H1 (cell line): ENCODE data around the gene PDGFRA. TPM values are rescaled to one million over a fixed set of nuclear protein-coding genes. Genes with fewer than 3 reads are reported as not detected.

Experiments
- CREB1 ChIP-seq: IDR thresholded peaks from 2 replicates; pipeline ENCODE4 v1.6.1; 2012; ENCODE audit warnings: inconsistent platforms
- SP1 ChIP-seq: IDR thresholded peaks from 2 replicates; pipeline ENCODE4 v1.6.1; 2011; ENCODE audit warnings: low read depth, low read length
- polyA plus RNA-seq, 7 experiments: library from polyadenylated mRNA; depleted of rRNA in 3 of 7; stranded (reverse) in 5 of 7; unstranded in 2 of 7; fragments of >200 nt in 5 of 7; fragments of 200-250 nt in 2 of 7; gene quantifications; 1 replicate in 5 of 7; 2 replicates in 1 of 7; 4 replicates in 1 of 7; pipeline versions ENCODE4 v1.2.1 to v1.2.3, GENCODE V29; 2011 to 2013; ENCODE audit warnings: missing spikeins in 2 of 7, mixed read lengths in 2 of 7
- total RNA-seq: library from RNA; stranded (reverse); fragmentation: NEBNext Ultra II Directional; extraction: Animal tissue kit (Norgen Biotek cat#: 25700); gene quantifications from 2 replicates; pipeline ENCODE4 v1.2.1, GENCODE V29; 2021

PDGFRA gene
- total and polyA plus RNA-seq, 2 of the 8 experiments (the other 6 are each of a cell fraction or from before 2014, with no cell fraction given) = 1.4 to 3.4 TPM

DNA sequence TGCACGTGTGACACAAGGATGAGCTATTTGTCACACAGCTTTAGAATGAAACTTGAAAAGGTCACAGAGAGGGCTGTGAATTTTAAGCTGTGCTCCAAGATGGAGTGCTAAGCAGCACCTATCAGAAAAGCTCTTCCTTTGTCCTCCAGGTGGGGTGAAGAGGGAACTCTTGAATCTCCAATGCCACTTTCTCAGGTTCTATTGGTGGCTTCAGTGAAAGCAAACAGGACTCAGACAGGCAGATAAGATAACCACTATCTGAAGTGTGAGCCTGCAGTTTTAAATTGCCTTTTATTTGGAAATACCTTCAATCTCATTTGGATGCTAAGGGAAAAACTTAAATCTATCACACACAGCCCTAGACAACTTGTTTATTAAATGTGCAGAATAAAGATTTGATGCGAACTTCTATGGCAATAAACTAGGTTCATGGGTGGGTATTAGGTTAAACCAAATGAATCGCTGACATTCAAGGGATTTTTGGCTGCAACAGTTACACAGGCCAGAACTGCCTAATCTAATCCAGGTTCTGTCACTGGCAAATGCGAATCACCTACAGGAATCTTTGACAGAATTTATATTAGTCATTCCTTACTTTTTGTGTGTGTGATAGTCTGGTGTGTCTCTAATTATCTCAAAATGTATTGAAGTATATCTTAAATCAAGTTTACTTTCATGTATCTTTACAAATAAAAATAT lies 13.6 kb upstream of the PDGFRA start (continued):
- TF ChIP-seq SP1 (no peak), CREB1 (no peak)
